Astrocyte (in vitro differentiated cells and primary cell): ENCODE results near the gene TMC2. TPM values are rescaled to one million over a fixed set of nuclear protein-coding genes. Genes with fewer than 3 reads are reported as not detected.

Source experiments
- DNase-seq: peaks from one replicate; pipeline ENCODE4 v3.0.0-alpha.2; 2010; ENCODE audit warnings: low read depth
- FAIRE-seq: peaks from 2 replicates; lab custom pipeline; 2011; peaks lifted over from hg19 to GRCh38; lab: Jason Lieb, UNC
- H2AFZ ChIP-seq: 2 replicates; pipeline ENCODE4 v1.6.0; 2012; ENCODE audit warnings: low read depth, low read length, inconsistent platforms
- H3K27ac ChIP-seq: 2 replicates; pipeline ENCODE4 v1.5.1; 2011; ENCODE audit warnings: low read depth, low read length, inconsistent platforms
- H3K27me3 ChIP-seq: 2 replicates; pipeline ENCODE4 v1.6.0; 2011; ENCODE audit warnings: low read length, inconsistent platforms; ENCODE audit not compliant: insufficient read depth
- H3K36me3 ChIP-seq: 2 replicates; pipeline ENCODE4 v1.5.1; 2011; ENCODE audit warnings: low read length, inconsistent platforms; ENCODE audit not compliant: insufficient read depth
- H3K4me1 ChIP-seq: 2 replicates; pipeline ENCODE4 v1.5.1; 2011; ENCODE audit warnings: low read length, inconsistent platforms; ENCODE audit not compliant: insufficient read depth
- H3K4me2 ChIP-seq: 2 replicates; pipeline ENCODE4 v1.6.0; 2012; ENCODE audit warnings: low read length, inconsistent platforms
- H3K4me3 ChIP-seq: 2 replicates; pipeline ENCODE4 v1.5.1; 2011; ENCODE audit warnings: low read depth, mild to moderate bottlenecking, low read length, inconsistent platforms; ENCODE audit not compliant: insufficient read depth
- H3K79me2 ChIP-seq: 2 replicates; pipeline ENCODE4 v1.6.0; 2012; ENCODE audit warnings: mild to moderate bottlenecking, low read length, inconsistent platforms; ENCODE audit not compliant: insufficient read depth
- H3K9ac ChIP-seq: 2 replicates; pipeline ENCODE4 v1.6.0; 2012; ENCODE audit warnings: mild to moderate bottlenecking, low read length, inconsistent platforms
- H3K9me3 ChIP-seq: 2 replicates; pipeline ENCODE4 v1.5.1; 2012; ENCODE audit warnings: low read depth, mild to moderate bottlenecking, low read length, inconsistent platforms; ENCODE audit not compliant: insufficient read depth
- H4K20me1 ChIP-seq: 2 replicates; pipeline ENCODE4 v1.6.0; 2012; ENCODE audit warnings: low read length, inconsistent platforms; ENCODE audit not compliant: insufficient read depth
- H3K27ac Mint-ChIP-seq: one replicate; pipeline ENCODE4 v1.8.0; 2021; ENCODE audit warnings: mild to moderate bottlenecking, mixed read lengths; ENCODE audit not compliant: unreplicated experiment
- H3K27me3 Mint-ChIP-seq: one replicate; pipeline ENCODE4 v1.8.0; 2021; ENCODE audit warnings: low read depth, mixed read lengths; ENCODE audit not compliant: unreplicated experiment
- H3K36me3 Mint-ChIP-seq: one replicate; pipeline ENCODE4 v1.8.0; 2021; ENCODE audit warnings: low read depth, mixed read lengths; ENCODE audit not compliant: unreplicated experiment
- H3K4me1 Mint-ChIP-seq: one replicate; pipeline ENCODE4 v1.8.0; 2021; ENCODE audit warnings: low read depth, mixed read lengths; ENCODE audit not compliant: unreplicated experiment
- H3K4me3 Mint-ChIP-seq: one replicate; pipeline ENCODE4 v1.8.0; 2021; ENCODE audit warnings: mild to moderate bottlenecking, moderate library complexity, mixed read lengths; ENCODE audit not compliant: unreplicated experiment
- H3K9me3 Mint-ChIP-seq: one replicate; pipeline ENCODE4 v1.8.0; 2021; ENCODE audit warnings: mild to moderate bottlenecking, mixed read lengths; ENCODE audit not compliant: unreplicated experiment
- CTCF ChIP-seq: IDR thresholded peaks from 2 replicates; pipeline ENCODE4 v1.5.1; 2011; ENCODE audit warnings: low read depth, mild to moderate bottlenecking, inconsistent platforms, low read length, moderate library complexity; ENCODE audit not compliant: insufficient read depth
- EZH2 ChIP-seq: IDR thresholded peaks from 2 replicates; pipeline ENCODE4 v1.6.1; 2012; ENCODE audit warnings: mild to moderate bottlenecking, low read length, inconsistent platforms; ENCODE audit not compliant: insufficient read depth
- total RNA-seq: library from RNA; stranded (reverse); gene quantifications from 2 replicates; pipeline ENCODE4 v1.2.1, GENCODE V29; 2021

Gene TMC2
- total RNA-seq, 1 donor from 2014 or later: not detected

GRCh38 chr20:2671977-2672376 is 135.6 kb downstream of the TMC2 start:
- no peaks in the 10 kb centered on the region for H3K4me1 Mint-ChIP-seq
- no peak overlapping the region for H3K4me3 Mint-ChIP-seq
- no peak overlapping the region for H3K27ac Mint-ChIP-seq
- DNase-seq (no peak), FAIRE-seq (no peak)
- Histone ChIP-seq H3K27ac (no peak overlapping the region), H3K79me2 (no peaks in the 10 kb centered on the region), H3K4me1 (no peaks in the 10 kb centered on the region), H3K9me3 (no peaks in the 10 kb centered on the region), H3K36me3 (no peaks in the 10 kb centered on the region), H3K27me3 (peaks cover 23% of the 10 kb centered on the region), H3K4me2 (no peak overlapping the region), H4K20me1 (no peaks in the 10 kb centered on the region), H3K9ac (no peak overlapping the region), H3K4me3 (no peak overlapping the region), H2AFZ (no peak overlapping the region)
- peaks cover 1% of the 10 kb centered on the region for H3K9me3 Mint-ChIP-seq
- TF ChIP-seq EZH2 (no peak), CTCF (no peak)
- H3K36me3 Mint-ChIP-seq: no peaks in the 10 kb centered on the region
- H3K27me3 Mint-ChIP-seq: peaks cover 38% of the 10 kb centered on the region

GRCh38 chr20:2672446-2672845 is 136.1 kb downstream of the TMC2 start:
- H3K27me3 Mint-ChIP-seq: peaks cover 40% of the 10 kb centered on the region

More at GRCh38 chr20:2672446-2672845, 136.1 kb downstream of the TMC2 start:
- no peaks in the 10 kb centered on the region for H3K36me3 Mint-ChIP-seq
- Histone ChIP-seq H3K4me3 (no peak overlapping the region), H3K4me2 (no peak overlapping the region), H3K27ac (no peak overlapping the region), H3K27me3 (peaks cover 23% of the 10 kb centered on the region), H3K9ac (no peak overlapping the region), H3K4me1 (no peaks in the 10 kb centered on the region), H2AFZ (no peak overlapping the region), H3K79me2 (no peaks in the 10 kb centered on the region), H4K20me1 (no peaks in the 10 kb centered on the region), H3K36me3 (no peaks in the 10 kb centered on the region), H3K9me3 (no peaks in the 10 kb centered on the region)
- H3K4me1 Mint-ChIP-seq: no peaks in the 10 kb centered on the region
- no peak for DNase-seq
- FAIRE-seq: no peak
- H3K9me3 Mint-ChIP-seq: peaks cover 1% of the 10 kb centered on the region
- TF ChIP-seq EZH2: no peak
- TF ChIP-seq CTCF: no peak
- no peak overlapping the region for H3K27ac Mint-ChIP-seq
- H3K4me3 Mint-ChIP-seq: no peak overlapping the region
